ENCODE measurements around the gene CFI.

CFI gene

GRCh38 chr4:109730619-109731545 lies 70.9 kb downstream of the CFI start:
- no peak for DNase-seq (ENCODE audit: low read depth)

GRCh38 chr4:109729718-109730618 lies 71.8 kb downstream of the CFI start, which contains the start of gene PLA2G12A:
Gene PLA2G12A, minus strand, starts transcription at chr4:109730070. Its CDS starts 261 bp downstream, at chr4:109729809.
- peak; percentile 71 for DNase-seq (ENCODE audit: low read depth)

- DNase-seq (ENCODE audit: low read depth), result no peak
Measured at GRCh38 chr4:109729117-109729717, 72.6 kb downstream of the CFI start.

GRCh38 chr4:109728385-109728784 lies 73.4 kb downstream of the CFI start:
- no peak for DNase-seq (ENCODE audit: low read depth)

GRCh38 chr4:109723110-109723509 lies 78.7 kb downstream of the CFI start:
- no peak for DNase-seq (ENCODE audit: low read depth)

- no peak for DNase-seq (ENCODE audit: low read depth)
Measured at GRCh38 chr4:109722357-109722756, 79.4 kb downstream of the CFI start.

GRCh38 chr4:109721033-109721432 lies 80.8 kb downstream of the CFI start:
- DNase-seq (ENCODE audit: low read depth), result no peak

- DNase-seq (ENCODE audit: low read depth), result no peak
Measured at GRCh38 chr4:109719604-109720003, 82.2 kb downstream of the CFI start.

GRCh38 chr4:109718759-109719158 lies 83.0 kb downstream of the CFI start:
- no peak for DNase-seq (ENCODE audit: low read depth)

GRCh38 chr4:109713500-109713899 lies 88.3 kb downstream of the CFI start:
- no peak for DNase-seq (ENCODE audit: low read depth)

GRCh38 chr4:109708990-109709389 lies 92.8 kb downstream of the CFI start:
- DNase-seq (ENCODE audit: low read depth), result no peak

- DNase-seq (ENCODE audit: low read depth), result no peak
Measured at GRCh38 chr4:109708435-109708834, 93.4 kb downstream of the CFI start.

- no peak for DNase-seq (ENCODE audit: low read depth)
Measured at GRCh38 chr4:109703664-109704361, 98.0 kb downstream of the CFI start.

- peak; percentile 70 for DNase-seq (ENCODE audit: low read depth)
Measured at GRCh38 chr4:109702950-109703663, 98.7 kb downstream of the CFI start, which contains the start of gene CASP6. Gene CASP6, minus strand, starts transcription at chr4:109703445. Its CDS starts 50 bp downstream, at chr4:109703395.

- DNase-seq (ENCODE audit: low read depth), result no peak
Measured at GRCh38 chr4:109701566-109702410, 100.0 kb downstream of the CFI start.

GRCh38 chr4:109699553-109700225 lies 102.1 kb downstream of the CFI start:
- no peak for DNase-seq (ENCODE audit: low read depth)

GRCh38 chr4:109698656-109699055 lies 103.1 kb downstream of the CFI start:
- DNase-seq (ENCODE audit: low read depth), result no peak

GRCh38 chr4:109691411-109691920 lies 110.3 kb downstream of the CFI start:
- DNase-seq (ENCODE audit: low read depth), result no peak

All from activated T-cell treated with anti-CD3 and anti-CD28 coated beads for 48 hours (primary cell).